Muscle of back (tissue), 11 donors: ENCODE results near the gene SOST. TPM values are rescaled to one million over a fixed set of nuclear protein-coding genes. Genes with fewer than 3 reads are reported as not detected.

Experiments used
- DNase-seq, 3 donors: peaks; one replicate each; pipeline versions ENCODE4 v3.0.0 to v3.0.0-alpha.2; 2013
- polyA plus RNA-seq, 10 donors: library from polyadenylated mRNA; unstranded; fragments of 120-200 nt; gene quantifications; one replicate each; pipeline ENCODE4 v1.2.1, GENCODE V29; 2013; ENCODE audit not compliant: insufficient read length in 10 of 10

Gene SOST
- polyA plus RNA-seq, 10 donors = 0.86 TPM; not detected in 9

DNA sequence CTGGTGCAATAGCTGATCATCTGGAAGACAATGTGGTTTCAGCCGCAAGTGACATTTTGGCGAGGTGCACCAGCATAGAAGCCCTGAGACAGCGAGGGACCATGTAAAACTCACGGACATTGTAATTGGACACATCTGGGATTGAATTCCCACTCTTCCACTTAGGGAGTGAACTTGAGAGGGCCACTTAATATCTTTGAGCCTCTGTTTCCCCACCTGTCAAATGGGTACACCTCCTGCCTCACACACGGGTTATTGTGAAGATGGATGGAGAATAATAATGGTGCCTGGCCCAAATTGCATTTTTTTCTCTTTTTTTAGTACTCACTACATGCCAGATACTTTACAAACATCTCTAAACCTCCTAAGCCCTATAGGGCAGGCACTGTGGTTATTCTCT lies 51.4 kb downstream of the SOST start:
- no peak for DNase-seq

DNA sequence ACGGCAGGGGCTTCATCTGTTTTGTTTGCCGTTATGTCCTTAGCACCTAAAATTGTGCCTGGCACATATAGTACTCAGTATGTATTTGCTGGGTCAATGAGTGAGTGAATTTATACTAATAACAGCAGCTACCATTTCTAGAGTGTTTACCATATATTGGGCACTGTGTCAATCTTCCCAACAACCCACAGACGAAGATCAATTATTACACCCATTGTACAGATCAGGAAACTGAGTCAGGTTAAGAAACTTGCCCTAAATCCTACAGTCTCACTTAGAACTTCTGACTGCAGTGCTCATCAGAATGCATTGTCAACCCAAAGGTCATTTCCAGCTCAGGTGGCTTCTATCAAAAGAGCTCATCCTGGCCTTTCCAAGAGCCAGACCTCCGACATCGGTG lies 52.4 kb downstream of the SOST start:
- DNase-seq = no peak

Other genes with a start within 250 kb of the SOST start
- 1 to 10 TPM; 3.8 to 7.2 (median 5.8) TPM for gene ETV4, start 212.5 kb downstream of the SOST start, polyA plus RNA-seq
- gene MEOX1, start 96.9 kb downstream of the SOST start, polyA plus RNA-seq = 10 to 100 TPM in 8 of 10 donors, 1 to 10 TPM in 2; 9.4 to 22.3 (median 14.0) TPM
- 100 to 1,000 TPM in 1 of 10 donors, 10 to 100 TPM in 9; 54.8 to 103 (median 63.9) TPM for gene DUSP3, start 20.2 kb upstream of the SOST start, polyA plus RNA-seq
- under 1 TPM in 5 of 10 donors, not detected in 5; 0.08 to 0.13 (median 0.10) TPM for gene CFAP97D1, start 21.6 kb upstream of the SOST start, polyA plus RNA-seq
- gene MPP3, start 74.4 kb upstream of the SOST start, polyA plus RNA-seq = 1 to 10 TPM; 2.4 to 8.0 (median 4.6) TPM
- 1 to 10 TPM; 1.1 to 4.2 (median 2.8) TPM for gene CD300LG, start 88.4 kb upstream of the SOST start, polyA plus RNA-seq
- gene MPP2, start 148.7 kb upstream of the SOST start, polyA plus RNA-seq = 1 to 10 TPM; 2.3 to 5.1 (median 3.7) TPM
- gene PPY, start 183.7 kb upstream of the SOST start, polyA plus RNA-seq = not detected
- under 1 TPM in 3 of 10 donors, not detected in 7; 0.15 to 0.35 (median 0.22) TPM for gene PYY, start 195.1 kb upstream of the SOST start, polyA plus RNA-seq
- under 1 TPM; 0.21 to 0.69 (median 0.36) TPM for gene NAGS, start 245.8 kb upstream of the SOST start, polyA plus RNA-seq